Uterus (tissue), 2 donors: ENCODE results near the gene VMAC.

Experiments used
- CTCF ChIP-seq, 4 experiments: fragments of 200-600 bp in 2 of 4; fragments of 450-650 bp in 2 of 4; sonication (generic) in 2 of 4; IDR thresholded peaks; one replicate each; pipeline ENCODE4 v1.5.1; 2016 to 2019; ENCODE audit warnings: antibody characterized with exemption in 4 of 4, mild to moderate bottlenecking in 2 of 4, moderate library complexity in 1 of 4
- POLR2A ChIP-seq, 2 donors: fragments of 450-650 bp; IDR thresholded peaks; one replicate each; pipeline ENCODE4 v1.6.1; 2016; ENCODE audit warnings: antibody characterized with exemption in 2 of 2, mild to moderate bottlenecking in 1 of 2, moderate library complexity in 1 of 2

GRCh38 chr19:5923356-5923755, 18.7 kb downstream of the VMAC start:
- no peak for TF ChIP-seq CTCF (IDR thresholded peaks at IDR 0.05)
- TF ChIP-seq POLR2A (IDR thresholded peaks at IDR 0.05) = no peak
